Measurements from ENCODE around the gene ATF2.

- TF ChIP-seq SUZ12 (IDR thresholded peaks at IDR 0.05; ENCODE audit: extremely low read depth, insufficient read depth, insufficient read length) = no peak
- no peak for TF ChIP-seq YY1 (IDR thresholded peaks at IDR 0.05; ENCODE audit: insufficient read depth, insufficient read length)
- no peak for TF ChIP-seq ZNF274 (IDR thresholded peaks at IDR 0.05; ENCODE audit: low read depth, low read length)
Measured at GRCh38 chr2:175123254-175123653, 44.7 kb downstream of the ATF2 start.

All from NT2/D1 (cell line).